Jurkat, Clone E6-1 (cell line): Measurements from ENCODE around the gene RECQL5.
"Not testable (repeated sequence)": the region's sequence is repeated elsewhere in the genome, so short reads cannot be mapped to it uniquely, and the experiment has no call there.

Experiments
- DNase-seq: peaks from one replicate; pipeline ENCODE4 v3.0.0-alpha.2; 2011; ENCODE audit warnings: low read depth, low spot score
- H3K4me3 ChIP-seq: 2 replicates; pipeline ENCODE4 v1.5.1; 2011; ENCODE audit warnings: mild to moderate bottlenecking, low read length, control low read depth, moderate library complexity

The RECQL5 gene

GRCh38 chr17:75654176-75654575, 12.8 kb downstream of the RECQL5 start:
- DNase-seq: no peak
- no peak overlapping the region for H3K4me3 ChIP-seq

- H3K4me3 ChIP-seq: no peak overlapping the region
- peak; percentile 65 for DNase-seq
Observed at GRCh38 chr17:75652934-75653549, 13.9 kb downstream of the RECQL5 start.

- no peak overlapping the region for H3K4me3 ChIP-seq
- DNase-seq: no peak
Observed at GRCh38 chr17:75652341-75652740, 14.6 kb downstream of the RECQL5 start.

- no peak overlapping the region for H3K4me3 ChIP-seq
- no peak for DNase-seq
Observed at GRCh38 chr17:75650874-75651273, 16.1 kb downstream of the RECQL5 start.

GRCh38 chr17:75649687-75650086, 17.3 kb downstream of the RECQL5 start:
- H3K4me3 ChIP-seq: no peak overlapping the region
- no peak for DNase-seq

- H3K4me3 ChIP-seq: no peak overlapping the region
- DNase-seq: no peak
Observed at GRCh38 chr17:75647921-75648320, 19.0 kb downstream of the RECQL5 start.

- no peak for DNase-seq
- no peak overlapping the region for H3K4me3 ChIP-seq
Observed at GRCh38 chr17:75647061-75647460, 19.9 kb downstream of the RECQL5 start.

- no peak overlapping the region for H3K4me3 ChIP-seq
- no peak for DNase-seq
Observed at GRCh38 chr17:75646638-75646992, 20.3 kb downstream of the RECQL5 start.

GRCh38 chr17:75645889-75646637, 20.9 kb downstream of the RECQL5 start:
- no peak overlapping the region for H3K4me3 ChIP-seq
- DNase-seq: peak; percentile 10

- DNase-seq: no peak
- no peak overlapping the region for H3K4me3 ChIP-seq
Observed at GRCh38 chr17:75645501-75645888, 21.5 kb downstream of the RECQL5 start.

- H3K4me3 ChIP-seq: no peak overlapping the region
- DNase-seq: no peak
Observed at GRCh38 chr17:75643643-75644017, 23.3 kb downstream of the RECQL5 start.

GRCh38 chr17:75642784-75643642, 23.9 kb downstream of the RECQL5 start:
- H3K4me3 ChIP-seq: no peak overlapping the region
- no peak for DNase-seq

GRCh38 chr17:75642182-75642783, 24.7 kb downstream of the RECQL5 start:
- no peak overlapping the region for H3K4me3 ChIP-seq
- DNase-seq: no peak

GRCh38 chr17:75641343-75641742, 25.6 kb downstream of the RECQL5 start:
- DNase-seq: no peak

GRCh38 chr17:75640556-75641119, 26.3 kb downstream of the RECQL5 start:
- DNase-seq: no peak
- H3K4me3 ChIP-seq: no peak overlapping the region

More at GRCh38 chr17:75641343-75641742, 25.6 kb downstream of the RECQL5 start:
- no peak overlapping the region for H3K4me3 ChIP-seq

- no peak overlapping the region for H3K4me3 ChIP-seq
- no peak for DNase-seq
Observed at GRCh38 chr17:75639771-75640555, 27.0 kb downstream of the RECQL5 start.

- DNase-seq: no peak
Observed at GRCh38 chr17:75639327-75639726, 27.6 kb downstream of the RECQL5 start.

GRCh38 chr17:75638893-75639292, 28.1 kb downstream of the RECQL5 start:
- no peak for DNase-seq
- H3K4me3 ChIP-seq: no peak overlapping the region

More at GRCh38 chr17:75639327-75639726, 27.6 kb downstream of the RECQL5 start:
- no peak overlapping the region for H3K4me3 ChIP-seq

GRCh38 chr17:75638039-75638438, 28.9 kb downstream of the RECQL5 start:
- not testable (repeated sequence) for H3K4me3 ChIP-seq, DNase-seq
